SK-N-SH (cell line): ENCODE measurements around the gene CCL17.

Source experiments
- CTCF ChIP-seq: fragments of 200-600 bp; sonication (generic); IDR thresholded peaks from 2 replicates; pipeline ENCODE4 v1.6.1; 2017; ENCODE audit warnings: antibody characterized with exemption, mild to moderate bottlenecking, moderate library complexity
- EZH2phosphoT487 ChIP-seq: fragments of 200-600 bp; sonication (generic); IDR thresholded peaks from 2 replicates; pipeline ENCODE4 v1.6.1; 2017; ENCODE audit warnings: low read depth, mixed run types, mild to moderate bottlenecking, antibody characterized with exemption, moderate library complexity, borderline replicate concordance
- FOXM1 ChIP-seq: IDR thresholded peaks from 2 replicates; pipeline ENCODE4 v1.4.0; 2012; ENCODE audit warnings: low read depth, mild to moderate bottlenecking
- GATA2 ChIP-seq: sonication (generic); formaldehyde crosslinking; IDR thresholded peaks from 2 replicates; pipeline ENCODE4 v1.5.0; 2020; ENCODE audit warnings: mild to moderate bottlenecking, missing genetic modification reagents
- YY1 ChIP-seq: IDR thresholded peaks from 2 replicates; pipeline ENCODE4 v1.4.0; 2012; ENCODE audit warnings: low read depth, mild to moderate bottlenecking

- TF ChIP-seq CTCF (no peak; the same call in 1 of the 2 replicates), FOXM1 (no peak), GATA2 (no peak), EZH2phosphoT487 (no peak), YY1 (no peak)
Measured at GRCh38 chr16:57382535-57383275, 21.9 kb upstream of the CCL17 start.
